Panc1 (cell line): ENCODE measurements around the gene ZFP28. TPM values are rescaled to one million over a fixed set of nuclear protein-coding genes. Genes with fewer than 3 reads are reported as not detected.

ENCODE experiments used
- ATAC-seq: fragments of 200-7000 bp; cut with Tn5 transposase; 2 replicates; pipeline ENCODE4 v1.9.1; 2020; ENCODE audit warnings: mild to moderate bottlenecking, moderate library complexity
- BruUV-seq: library from RNA; stranded (reverse); fragments of 400-500 nt; replicated peaks from 2 replicates; lab custom pipeline; 2021; lab: Mats Ljungman, UMichigan
- CTCF ChIA-PET: fragments of 300-600 bp; sonication (Branson Sonifier 250); formaldehyde crosslinking; loops from one replicate; lab custom pipeline; 2022; ENCODE audit warnings: antibody characterized with exemption; lab: Charles Lee
- POLR2A ChIA-PET: fragments of 300-600 bp; sonication (Branson Sonifier 250); formaldehyde crosslinking; loops from one replicate; lab custom pipeline; 2022; ENCODE audit warnings: antibody characterized with exemption; lab: Charles Lee
- DNase-seq: peaks from one replicate; pipeline ENCODE4 v3.0.0-alpha.2; 2010; ENCODE audit warnings: low read depth, low spot score
- H3K27ac ChIP-seq: 2 replicates; pipeline ENCODE4 v1.5.1; 2011; ENCODE audit warnings: mild to moderate bottlenecking, low read length, inconsistent platforms
- H3K27me3 ChIP-seq: fragments of 200-500 bp; sonication (Bioruptor generic); 2 replicates; pipeline ENCODE4 v1.6.0; 2014; ENCODE audit warnings: low read length, inconsistent platforms; ENCODE audit not compliant: control insufficient read depth, insufficient read depth
- H3K36me3 ChIP-seq: fragments of 200-500 bp; sonication (Bioruptor generic); 2 replicates; pipeline ENCODE4 v1.5.1; 2014; ENCODE audit warnings: inconsistent platforms, mild to moderate bottlenecking, low read length, moderate library complexity; ENCODE audit not compliant: control insufficient read depth, insufficient read depth
- H3K4me1 ChIP-seq: 2 replicates; pipeline ENCODE4 v1.5.1; 2011; ENCODE audit warnings: inconsistent platforms, mild to moderate bottlenecking, low read length, moderate library complexity; ENCODE audit not compliant: control insufficient read depth, insufficient read depth
- H3K4me3 ChIP-seq, 2 experiments: 2 replicates each; pipeline ENCODE4 v1.5.1; 2011 to 2012; ENCODE audit warnings: low read depth in 2 of 2, low read length in 2 of 2, mild to moderate bottlenecking in 2 of 2, inconsistent platforms in 1 of 2, moderate library complexity in 1 of 2
- H3K9me3 ChIP-seq: fragments of 200-500 bp; sonication (Bioruptor generic); 2 replicates; pipeline ENCODE4 v1.5.1; 2014; ENCODE audit warnings: low read depth, mild to moderate bottlenecking, inconsistent platforms, low read length, moderate library complexity; ENCODE audit not compliant: control insufficient read depth, insufficient read depth
- CTCF ChIP-seq: fragments of 450-650 bp; IDR thresholded peaks from 2 replicates; pipeline ENCODE4 v1.5.1; 2017; ENCODE audit warnings: mild to moderate bottlenecking
- POLR2AphosphoS5 ChIP-seq: IDR thresholded peaks from 2 replicates; pipeline ENCODE4 v1.6.1; 2012; ENCODE audit warnings: mild to moderate bottlenecking, low read depth, low read length, moderate library complexity
- REST ChIP-seq, 2 experiments: IDR thresholded peaks; 2 replicates each; pipeline ENCODE4 v1.6.1; 2011 to 2012; ENCODE audit warnings: low read depth in 2 of 2, control low read depth in 1 of 2, low read length in 1 of 2, mild to moderate bottlenecking in 1 of 2, moderate library complexity in 1 of 2; ENCODE audit not compliant: insufficient read depth in 1 of 2
- SIN3A ChIP-seq: IDR thresholded peaks from 2 replicates; pipeline ENCODE4 v1.6.1; 2012; ENCODE audit warnings: low read depth, mild to moderate bottlenecking, low read length, moderate library complexity, borderline replicate concordance; ENCODE audit not compliant: insufficient read depth
- TCF7L2 ChIP-seq: IDR thresholded peaks from 2 replicates; pipeline ENCODE4 v1.6.1; 2011; ENCODE audit warnings: mild to moderate bottlenecking, low read depth, low read length, inconsistent platforms
- in situ Hi-C: cut with HindIII; loops from 2 replicates; pipeline ENCODE4 v1.10.0; 2016; ENCODE audit warnings: low sequenced_read_pairs, low pct_unique_long_range_greater_than_20kb
- intact Hi-C: fragments of 100-400 bp; cut with micrococcal nuclease; formaldehyde crosslinking; loops from one replicate; pipeline ENCODE4 v1.10.0; 2022; ENCODE audit not compliant: unreplicated experiment
- total RNA-seq: library from RNA; stranded (reverse); gene quantifications from one replicate; pipeline ENCODE4 v1.2.1, GENCODE V29; 2021; ENCODE audit not compliant: unreplicated experiment

The ZFP28 gene
- total RNA-seq, 1 experiment from 2014 or later, result not detected

GRCh38 chr19:56594783-56595547 lies 56.2 kb downstream of the ZFP28 start, which contains the start of gene ZNF71:
ZNF71 (plus strand) TSS chr19:56595302; CDS start chr19:56601559, 6,257 bp downstream.
- no peaks in the 10 kb centered on the region for H3K36me3 ChIP-seq
- in situ Hi-C loops, result no loop called here
- TF ChIP-seq POLR2AphosphoS5 (no peak), SIN3A (0 out of 2 replicates have a peak, but pooled peaks have one; percentile 33)
- H3K4me3 ChIP-seq, result peak within 1 kb of the TSS; percentile 53 to 88
- peak; percentile 97 for ATAC-seq
- no peak for DNase-seq
- POLR2A ChIA-PET, result no interaction called here
- BruUV-seq, result no TSS peak
- no peaks in the 10 kb centered on the region for H3K4me1 ChIP-seq
- peak within 1 kb of the TSS; percentile 54 for H3K27ac ChIP-seq
- CTCF ChIA-PET, result interaction anchor here (0.5 to 0.6 kb wide), 2 partner anchors 10 to 771 kb away, joined by 7 to 9 read pairs; no protein-coding TSS in a partner anchor
- intact Hi-C loops, result no loop called here
- peaks cover 25% of the 10 kb centered on the region for H3K9me3 ChIP-seq
- H3K27me3 ChIP-seq, result no peaks in the 10 kb centered on the region

GRCh38 chr19:56595548-56595899 lies 56.8 kb downstream of the ZFP28 start:
- no TSS peak for BruUV-seq
- no peaks in the 10 kb centered on the region for H3K27me3 ChIP-seq
- ATAC-seq, result peak; percentile 69
- TF ChIP-seq REST (IDR thresholded peaks at IDR 0.05; ENCODE audit: insufficient read depth in 1 of 2, low read depth in 2 of 2, low read length in 1 of 2) (no peak), POLR2AphosphoS5 (no peak), SIN3A (no peak), CTCF (no peak), TCF7L2 (no peak)
- H3K9me3 ChIP-seq, result peaks cover 27% of the 10 kb centered on the region
- H3K36me3 ChIP-seq, result no peaks in the 10 kb centered on the region
- CTCF ChIA-PET, result interaction anchor here (0.5 to 0.8 kb wide), 3 partner anchors 11 to 771 kb away, joined by 6 to 9 read pairs (median 7); no protein-coding TSS in a partner anchor
- intact Hi-C loops, result no loop called here
- H3K4me1 ChIP-seq, result no peaks in the 10 kb centered on the region
- no peak for DNase-seq
- peak overlapping the region; percentile 53 to 88 for H3K4me3 ChIP-seq
- in situ Hi-C loops, result no loop called here
- POLR2A ChIA-PET, result no interaction called here
- H3K27ac ChIP-seq, result peak overlapping the region; percentile 54

GRCh38 chr19:56596676-56597075 lies 57.9 kb downstream of the ZFP28 start:
- POLR2A ChIA-PET, result no interaction called here
- ATAC-seq, result no peak
- DNase-seq, result no peak

More at GRCh38 chr19:56596676-56597075, 57.9 kb downstream of the ZFP28 start:
- no peak for TF ChIP-seq CTCF
- no peak for TF ChIP-seq TCF7L2
- no peak for TF ChIP-seq POLR2AphosphoS5
- no peak for TF ChIP-seq REST (IDR thresholded peaks at IDR 0.05; ENCODE audit: insufficient read depth in 1 of 2, low read depth in 2 of 2, low read length in 1 of 2)
- TF ChIP-seq SIN3A, result no peak
- peaks cover 34% of the 10 kb centered on the region for H3K9me3 ChIP-seq
- H3K27me3 ChIP-seq, result no peaks in the 10 kb centered on the region
- in situ Hi-C loops, result no loop called here
- no peaks in the 10 kb centered on the region for H3K36me3 ChIP-seq
- H3K4me3 ChIP-seq, result no peak overlapping the region
- no TSS peak for BruUV-seq
- no peaks in the 10 kb centered on the region for H3K4me1 ChIP-seq
- CTCF ChIA-PET, result no interaction called here
- intact Hi-C loops, result no loop called here
- H3K27ac ChIP-seq, result no peak overlapping the region
